NCI-H2196 treated with DMSO at 0.1 percent for 48 hours (cell line): Measurements from ENCODE around the gene BOLA1.
"Not testable (repeated sequence)": the region's sequence is repeated elsewhere in the genome, so short reads cannot be mapped to it uniquely, and the experiment has no call there.

Experiments
- DNase-seq: peaks from one replicate; lab custom pipeline; 2025; ENCODE audit not compliant: unreplicated experiment; lab: John Stamatoyannopoulos, UW

BOLA1 gene

GRCh38 chr1:149886396-149887195 lies 12.8 kb upstream of the BOLA1 start:
- peak; percentile 97 for DNase-seq

DNA sequence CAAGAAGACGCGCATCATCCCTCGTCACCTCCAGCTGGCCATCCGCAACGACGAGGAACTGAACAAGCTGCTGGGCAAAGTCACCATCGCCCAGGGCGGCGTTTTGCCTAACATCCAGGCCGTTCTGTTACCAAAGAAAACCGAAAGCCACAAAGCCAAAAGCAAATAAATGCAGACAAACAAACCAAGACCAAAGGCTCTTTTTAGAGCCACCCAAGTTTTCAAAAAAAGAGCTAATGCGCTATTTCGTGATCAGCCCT lies 12.2 kb upstream of the BOLA1 start:
- DNase-seq: not testable (repeated sequence)

DNA sequence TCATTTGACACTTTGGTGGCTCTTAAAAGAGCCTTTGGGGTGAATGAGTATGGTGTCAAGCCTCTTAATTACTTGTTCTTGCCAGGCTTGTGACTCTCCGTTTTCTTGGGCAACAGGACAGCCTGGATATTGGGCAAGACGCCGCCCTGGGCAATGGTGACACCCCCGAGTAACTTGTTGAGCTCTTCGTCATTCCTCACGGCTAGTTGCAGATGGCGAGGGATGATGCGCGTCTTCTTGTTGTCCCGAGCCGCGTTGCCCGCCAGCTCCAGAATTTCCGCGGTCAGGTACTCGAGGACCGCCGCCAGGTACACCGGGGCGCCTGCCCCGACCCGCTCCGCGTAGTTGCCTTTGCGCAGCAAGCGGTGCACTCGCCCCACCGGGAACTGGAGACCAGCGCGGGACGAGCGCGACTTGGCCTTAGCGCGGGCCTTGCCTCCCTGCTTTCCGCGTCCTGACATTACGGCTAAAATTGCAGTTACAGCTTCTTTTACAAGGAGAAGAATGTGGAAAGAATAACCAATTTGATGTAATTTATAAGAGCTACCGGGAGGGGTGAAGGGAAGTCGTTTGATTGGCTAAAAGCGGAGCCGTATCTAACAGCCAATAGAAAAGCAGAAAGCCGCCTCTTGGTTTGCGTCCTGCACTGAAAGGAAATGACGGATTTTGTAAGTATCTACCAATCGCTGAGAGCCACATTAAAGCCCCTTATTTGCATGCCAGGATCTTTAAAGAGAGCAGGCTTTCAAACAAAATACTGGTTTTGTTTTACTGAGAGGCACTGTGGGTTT lies 11.7 kb upstream of the BOLA1 start:
- DNase-seq: peak; percentile 96

DNA sequence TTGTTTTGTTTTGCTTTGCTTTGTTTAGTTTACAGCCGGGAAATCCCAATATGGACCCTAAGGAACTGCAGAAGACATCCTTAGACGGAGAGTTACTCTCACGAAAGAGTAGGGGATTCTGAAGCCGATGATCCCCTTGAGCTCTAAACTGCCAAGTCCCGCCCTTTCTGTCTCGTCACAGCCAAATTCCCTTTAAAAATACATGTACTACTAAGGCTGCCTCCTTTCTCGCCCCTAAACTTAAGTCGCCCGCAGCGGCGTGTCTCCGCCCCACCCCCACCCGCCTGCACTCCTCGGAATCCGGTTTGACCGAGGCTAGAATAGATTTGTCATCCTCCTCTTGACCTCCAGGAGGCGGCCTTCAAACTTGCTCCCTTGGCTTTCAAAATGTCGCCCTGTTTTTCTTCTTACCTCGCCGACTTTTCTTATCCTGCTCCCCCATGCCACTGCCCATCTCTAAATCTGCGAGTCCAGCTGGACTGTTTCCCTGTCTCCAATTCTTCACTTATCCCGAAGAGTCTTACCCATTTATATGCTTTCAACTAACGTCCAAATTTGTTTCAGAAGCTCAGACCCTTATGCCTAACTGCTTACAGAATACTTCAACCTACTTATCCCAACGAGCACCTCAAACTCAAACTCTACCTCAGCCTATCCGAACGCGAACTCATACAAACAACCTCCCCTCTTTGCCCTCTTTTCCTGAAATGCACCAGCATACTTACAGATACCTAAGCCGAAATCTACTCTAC lies 10.9 kb upstream of the BOLA1 start:
- peak; percentile 63 for DNase-seq

DNA sequence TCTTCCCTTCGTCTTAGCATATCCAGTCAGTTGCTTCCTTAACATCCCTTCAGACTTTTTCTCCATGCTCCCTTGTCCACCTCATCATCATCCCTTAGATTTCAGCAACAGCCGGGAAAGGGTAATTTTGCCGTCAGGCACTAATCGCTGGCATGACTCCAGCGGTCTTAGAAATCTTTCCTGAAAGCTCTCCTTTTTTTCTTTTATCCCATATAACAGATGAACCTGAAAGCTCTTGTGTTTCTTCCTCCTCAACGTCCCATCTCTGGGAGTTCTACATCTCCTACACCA lies 10.4 kb upstream of the BOLA1 start:
- no peak for DNase-seq

- DNase-seq: no peak
Observed at GRCh38 chr1:149896575-149896974, 2.8 kb upstream of the BOLA1 start.

DNA sequence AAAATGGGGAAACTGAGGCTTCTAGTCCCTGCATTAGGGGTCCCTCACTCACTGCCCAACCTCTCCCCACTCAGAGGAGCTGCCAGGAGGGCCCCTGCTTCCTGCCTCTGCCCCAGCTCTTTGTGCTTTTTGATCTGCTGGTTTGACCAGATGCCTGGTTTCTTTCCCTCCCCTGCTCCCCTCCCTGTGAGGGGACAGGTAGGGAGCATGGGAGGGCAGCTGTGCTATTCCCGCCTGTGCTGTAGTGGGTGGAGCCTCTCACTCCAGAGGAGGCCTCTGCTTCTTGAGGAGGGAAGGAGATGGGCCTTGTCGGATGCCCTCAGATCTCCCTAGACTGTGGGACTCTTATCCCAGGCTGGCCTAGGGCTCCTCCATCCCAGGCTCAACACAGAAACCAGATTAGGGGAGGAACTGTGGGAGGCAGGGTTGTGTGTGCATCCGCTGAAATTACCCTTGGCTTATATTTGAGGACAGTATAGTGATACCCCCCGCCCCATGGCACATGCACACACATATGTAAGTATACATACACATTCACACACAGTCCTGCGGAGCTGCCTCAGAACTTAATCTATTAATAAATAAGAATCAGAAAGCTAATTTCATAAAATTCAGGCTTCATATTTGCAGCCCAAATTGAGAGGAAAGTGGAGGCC lies 4.6 kb downstream of the BOLA1 start:
- no peak for DNase-seq

DNA sequence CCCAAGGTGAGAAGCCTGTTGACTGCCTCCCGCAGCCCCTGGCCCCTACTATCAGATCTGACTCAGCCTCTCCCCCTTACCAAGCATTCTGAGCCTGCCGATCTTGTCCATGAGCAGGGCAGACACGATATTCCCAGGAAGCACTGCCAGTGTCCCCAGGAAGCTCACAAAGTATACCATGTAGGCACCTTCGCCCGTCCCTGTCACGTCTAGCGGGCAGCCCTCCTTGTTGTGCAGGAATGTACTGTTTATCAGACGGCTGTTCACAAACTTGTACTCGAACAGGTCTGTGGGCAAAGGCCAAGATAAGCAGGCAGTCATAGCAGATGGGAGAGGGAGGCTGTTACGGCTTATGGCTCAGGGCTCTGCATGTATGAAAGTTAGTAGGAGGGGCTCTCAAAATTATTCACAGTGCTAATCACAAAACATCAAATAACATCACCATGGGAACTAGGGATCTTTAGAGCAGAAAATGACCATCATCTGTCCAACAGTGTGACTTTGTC lies 7.3 kb downstream of the BOLA1 start:
- DNase-seq: no peak

DNA sequence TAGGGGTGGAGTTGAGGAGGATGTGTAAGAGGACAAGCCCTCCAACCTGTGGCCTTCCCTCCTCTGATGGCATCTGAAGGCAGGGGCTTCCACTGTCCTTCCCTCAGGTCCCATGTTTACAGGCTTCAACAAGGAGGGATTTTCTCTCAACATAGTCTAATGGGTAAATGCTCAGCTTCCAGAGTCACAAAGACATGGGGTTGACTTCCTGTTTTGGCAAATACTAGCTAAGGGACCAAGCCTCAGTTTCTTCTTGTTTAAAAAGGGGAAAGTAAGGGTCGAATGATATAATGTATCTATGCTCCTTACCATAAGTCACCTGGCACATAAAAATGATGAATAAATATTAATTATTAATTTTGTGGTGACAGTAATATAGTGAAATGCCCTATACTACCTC lies 15.2 kb downstream of the BOLA1 start:
- no peak for DNase-seq

DNA sequence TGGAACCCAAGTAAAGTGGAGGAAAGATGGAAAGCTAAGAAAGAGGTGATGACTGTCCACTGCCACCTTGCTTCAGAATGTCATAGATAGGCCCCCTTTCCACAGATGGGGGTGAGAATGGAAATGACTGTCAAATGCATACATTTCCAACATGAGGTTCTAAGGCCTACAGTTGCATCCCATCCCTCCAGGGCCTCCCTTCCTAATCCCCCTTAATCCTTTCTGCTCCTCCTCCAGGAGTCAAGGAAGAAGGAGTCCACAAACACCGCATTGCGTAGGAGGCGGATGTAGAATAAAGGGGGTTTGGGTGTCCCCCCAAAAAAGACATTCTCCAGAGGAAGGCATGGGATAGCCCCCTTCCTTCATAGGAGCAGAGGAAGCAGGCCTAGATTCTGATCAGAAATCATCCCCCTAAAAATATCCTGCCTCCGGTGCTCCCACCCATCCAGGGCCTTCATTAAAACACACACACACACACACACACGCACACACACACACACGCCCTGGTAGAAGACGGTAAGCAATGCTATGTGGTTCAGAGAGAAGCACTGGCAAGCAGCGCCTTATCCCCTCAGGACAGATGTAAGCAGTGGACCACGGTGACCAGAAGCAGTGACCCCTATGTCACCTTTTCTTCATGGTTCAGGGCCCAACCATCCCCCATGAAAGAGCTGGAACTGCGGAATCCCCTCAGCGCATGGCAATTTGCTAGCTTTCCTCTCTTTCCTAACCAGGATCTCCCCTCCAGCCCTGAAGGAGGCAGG lies 16.2 kb downstream of the BOLA1 start:
- no peak for DNase-seq

DNA sequence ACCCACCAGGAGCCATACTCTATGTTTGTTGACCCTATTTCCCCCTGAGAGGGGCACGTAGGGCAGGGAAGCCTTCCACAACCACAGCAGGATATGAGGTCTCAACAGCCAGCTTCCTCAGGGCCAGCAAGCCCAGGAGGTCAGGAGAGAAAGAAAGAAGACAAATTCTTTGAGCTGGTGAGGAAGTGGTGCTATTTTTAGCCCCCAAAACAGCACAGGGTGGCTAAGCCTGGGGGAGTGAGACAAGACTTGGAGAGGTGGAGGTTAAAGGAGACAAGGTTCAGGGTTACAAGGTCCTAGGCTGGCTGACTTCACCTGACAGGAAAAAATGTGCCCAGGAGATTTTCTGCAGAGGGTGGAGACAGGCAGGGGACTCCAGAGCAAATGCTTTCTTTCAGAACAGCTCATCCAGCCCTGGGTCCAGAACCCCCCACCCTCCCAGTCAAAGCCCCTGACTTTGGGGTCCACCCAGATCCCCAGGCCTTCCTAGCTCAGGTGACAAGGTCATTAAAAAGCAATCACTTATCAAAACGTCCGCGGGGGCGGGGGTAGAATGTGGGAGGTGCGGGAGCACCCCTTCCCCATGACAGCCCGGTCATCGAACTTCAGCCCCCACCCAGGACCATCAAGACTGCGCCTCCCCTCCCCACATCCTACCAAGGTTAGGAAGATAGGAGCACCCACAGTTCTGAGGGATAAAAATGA lies 17.0 kb downstream of the BOLA1 start:
- DNase-seq: no peak

DNA sequence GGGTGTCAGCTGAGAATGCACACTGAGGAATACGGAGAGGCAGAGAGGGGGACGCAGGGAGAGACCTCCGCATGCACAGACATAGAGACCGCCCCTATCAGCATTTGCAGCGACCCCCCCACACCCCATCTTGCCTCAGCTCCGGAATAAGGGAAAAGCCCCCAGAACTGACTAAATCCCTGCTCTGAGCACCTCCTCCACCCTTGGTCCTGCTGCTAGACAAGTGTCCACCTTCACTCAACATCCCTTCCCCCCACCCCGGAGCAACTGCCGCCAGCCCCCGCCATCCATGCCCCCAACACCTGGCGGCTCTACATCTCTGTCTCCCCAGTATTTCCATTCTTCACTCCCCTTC lies 17.5 kb downstream of the BOLA1 start:
- DNase-seq: no peak

DNA sequence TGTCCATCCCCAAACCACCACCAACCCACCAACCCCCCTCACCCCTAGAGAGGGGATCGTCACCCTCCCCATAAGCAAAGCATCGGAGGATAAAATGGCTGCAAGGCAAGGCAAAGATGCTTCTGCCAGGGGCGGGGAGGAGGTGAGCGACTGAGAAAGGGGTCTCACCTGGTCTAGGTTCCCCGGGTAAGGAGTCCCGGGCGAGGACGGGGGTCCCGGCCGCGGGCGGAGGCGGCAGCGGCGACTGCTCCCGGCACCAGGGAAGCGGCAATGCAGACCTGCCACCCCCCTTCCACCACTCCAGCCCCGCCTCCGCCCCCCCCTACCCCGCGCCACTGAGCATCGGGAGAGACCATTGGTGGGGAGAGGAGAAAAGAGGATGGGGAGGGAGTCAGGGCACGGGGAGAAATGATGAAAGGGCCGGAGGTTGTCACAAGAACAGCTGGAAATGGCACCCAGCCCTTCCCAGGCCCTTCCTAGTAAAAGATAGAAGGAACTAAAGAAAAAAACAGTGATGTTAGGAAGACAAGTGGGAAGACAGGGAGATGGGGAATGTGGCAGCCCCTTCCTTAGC lies 18.3 kb downstream of the BOLA1 start, which contains the start of gene SV2A:
Gene SV2A, minus strand, starts transcription at position 274 of the 574 bp plus-strand sequence. CDS start 4,004 bp downstream, outside the sequence.
- peak; percentile 79 for DNase-seq

DNA sequence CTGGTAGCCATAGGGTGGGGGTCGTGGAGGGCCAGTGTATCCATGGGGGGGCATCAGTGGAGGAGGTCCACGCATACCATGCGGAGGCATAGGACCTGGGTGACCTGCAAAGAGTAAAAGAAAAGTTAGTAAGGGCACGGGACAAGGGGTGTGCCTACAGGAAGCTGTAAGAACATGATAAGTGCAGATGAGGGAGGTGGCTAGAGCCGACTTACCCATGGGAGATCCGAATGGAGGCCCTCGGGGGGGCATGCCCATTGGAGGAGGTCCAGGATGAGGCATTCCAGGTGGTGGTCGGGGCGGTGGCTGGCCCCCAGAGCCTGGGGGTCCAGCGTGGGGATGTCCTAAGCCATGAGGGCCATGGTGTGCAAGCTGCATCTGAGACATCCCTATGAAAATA lies 24.3 kb downstream of the BOLA1 start:
- no peak for DNase-seq

- no peak for DNase-seq
Observed at GRCh38 chr1:149925345-149925744, 26.0 kb downstream of the BOLA1 start.

DNA sequence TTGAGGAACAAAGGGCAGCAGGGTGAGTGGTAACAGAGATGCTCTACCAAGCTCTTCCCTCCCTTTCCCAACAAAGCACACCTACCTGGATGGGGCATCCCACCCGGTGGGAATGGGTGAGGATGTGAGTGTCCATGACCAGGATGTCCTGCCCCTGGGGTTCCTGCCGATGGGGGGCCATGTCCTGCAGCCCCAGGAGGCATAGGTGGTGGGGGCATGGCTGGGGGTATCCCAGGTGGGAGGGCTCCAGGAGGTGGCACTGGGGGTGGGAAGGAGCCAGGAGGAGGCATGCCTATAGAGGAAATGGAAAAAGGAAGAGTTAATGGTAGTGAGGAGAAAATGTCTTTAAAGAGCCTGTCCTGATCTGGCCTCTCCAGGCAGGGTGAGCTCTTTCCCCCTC lies 26.4 kb downstream of the BOLA1 start:
- DNase-seq: no peak

DNA sequence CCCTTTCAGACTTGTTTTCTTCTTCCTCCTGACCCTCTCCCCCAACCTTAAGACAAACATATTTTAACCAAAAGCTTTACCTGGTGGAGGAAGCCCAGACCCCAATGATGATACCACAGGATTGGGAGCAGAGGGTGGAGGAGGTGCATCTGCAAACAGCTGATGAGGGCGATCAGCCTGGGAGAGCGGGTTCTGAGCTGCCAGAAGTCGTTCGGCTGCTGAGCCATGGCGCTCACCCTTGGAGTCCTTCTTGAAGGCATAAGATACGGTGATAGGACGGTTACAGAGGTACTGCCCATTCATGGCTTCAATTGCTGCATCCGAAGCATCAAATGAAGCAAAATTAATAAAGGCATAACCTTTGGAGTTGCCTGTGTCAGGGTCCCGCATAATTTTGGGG lies 26.9 kb downstream of the BOLA1 start:
- DNase-seq: no peak

DNA sequence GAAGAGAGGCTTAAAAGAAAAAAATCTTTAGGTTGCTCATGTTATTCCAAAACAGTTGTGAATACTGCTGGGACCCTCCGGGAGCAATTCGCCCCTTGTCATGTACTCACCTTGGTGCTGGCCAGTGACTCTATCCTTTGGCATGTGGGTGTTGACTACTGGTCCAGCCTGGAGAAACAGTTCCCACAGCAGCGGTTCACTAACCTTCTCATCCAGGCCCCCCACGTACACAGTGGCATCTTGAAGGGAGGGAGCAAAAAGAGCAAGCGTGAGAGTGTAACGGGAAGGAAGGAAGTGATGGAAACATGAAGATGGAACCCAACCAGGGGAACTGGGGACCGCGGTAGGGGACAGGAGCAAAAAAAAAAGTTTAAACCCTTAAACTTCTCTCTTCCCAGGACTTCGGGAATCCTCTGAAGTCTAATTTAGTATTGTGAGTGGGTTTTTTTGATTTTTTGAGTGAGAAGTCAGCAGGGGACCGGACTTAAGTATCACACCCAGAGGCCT lies 27.7 kb downstream of the BOLA1 start:
- no peak for DNase-seq

- peak; percentile 94 for DNase-seq
Observed at GRCh38 chr1:149927563-149928400, 28.4 kb downstream of the BOLA1 start, which contains the start of gene SF3B4. TSS of gene SF3B4 (minus strand) at chr1:149927803. CDS start at chr1:149927759, 44 bp downstream.
